H1 (cell line): Measurements from ENCODE around the gene OSMR. TPM values are rescaled to one million over a fixed set of nuclear protein-coding genes. Genes with fewer than 3 reads are reported as not detected.

Experiments used
- CTCF ChIA-PET: fragments of 300-600 bp; sonication (Branson Sonifier 250); formaldehyde crosslinking; loops from one replicate; lab custom pipeline; 2021; ENCODE audit not compliant: partially characterized antibody; lab: Charles Lee
- POLR2A ChIA-PET: fragments of 300-600 bp; sonication (Branson Sonifier 250); formaldehyde crosslinking; loops from one replicate; lab custom pipeline; 2021; ENCODE audit warnings: inconsistent platforms; ENCODE audit not compliant: partially characterized antibody; lab: Charles Lee
- DNase-seq, 2 experiments: peaks; one replicate each; pipeline versions ENCODE4 v3.0.0 to v3.0.0-alpha.2; 2010 to 2022; ENCODE audit warnings: low spot score in 2 of 2, low read depth in 1 of 2, mixed read lengths in 1 of 2
- FAIRE-seq: peaks from 2 replicates; lab custom pipeline; 2011; peaks lifted over from hg19 to GRCh38; lab: Jason Lieb, UNC
- H2AFZ ChIP-seq: 2 replicates; pipeline ENCODE4 v1.8.1; 2012; ENCODE audit warnings: low read length, inconsistent platforms
- H2AK5ac ChIP-seq: 2 replicates; pipeline ENCODE4 v1.6.1; 2013; ENCODE audit warnings: low read depth, low read length
- H2BK120ac ChIP-seq: replicated peaks from 2 replicates; pipeline ENCODE3; 2013; ENCODE audit warnings: low read depth, low read length, inconsistent platforms
- H2BK12ac ChIP-seq: 2 replicates; pipeline ENCODE4 v1.6.1; 2013; ENCODE audit warnings: low read depth, low read length
- H2BK15ac ChIP-seq: 2 replicates; pipeline ENCODE4 v1.6.1; 2013; ENCODE audit warnings: low read length
- H2BK20ac ChIP-seq: 2 replicates; pipeline ENCODE4 v1.6.1; 2013; ENCODE audit warnings: low read length
- H2BK5ac ChIP-seq: 2 replicates; pipeline ENCODE4 v1.6.1; 2013; ENCODE audit warnings: low read depth, low read length
- H3K14ac ChIP-seq: 2 replicates; pipeline ENCODE4 v1.6.1; 2013; ENCODE audit warnings: inconsistent platforms; ENCODE audit not compliant: insufficient read length
- H3K18ac ChIP-seq: 2 replicates; pipeline ENCODE4 v1.6.1; 2013; ENCODE audit warnings: low read length; ENCODE audit errors: extremely low read depth
- H3K23ac ChIP-seq: 2 replicates; pipeline ENCODE4 v1.6.1; 2013; ENCODE audit warnings: inconsistent platforms; ENCODE audit not compliant: insufficient read length
- H3K23me2 ChIP-seq: 2 replicates; pipeline ENCODE4 v1.6.1; 2013; ENCODE audit warnings: low read depth, low read length
- H3K27ac ChIP-seq: 2 replicates; pipeline ENCODE4 v1.6.1; 2011; ENCODE audit warnings: low read depth, low read length, inconsistent platforms
- H3K27me3 ChIP-seq, 4 experiments: replicated peaks in 1 of 4; 1 replicate in 1 of 4; 2 replicates in 3 of 4; pipeline versions ENCODE4 v1.6.1 to v1.8.1; 2011 to 2013; ENCODE audit warnings: low read length in 3 of 4, mild to moderate bottlenecking in 3 of 4, inconsistent platforms in 2 of 4, mixed read lengths in 2 of 4, moderate library complexity in 1 of 4; ENCODE audit not compliant: control insufficient read depth in 3 of 4, insufficient read depth in 3 of 4; ENCODE audit errors: extremely low read depth in 1 of 4
- H3K36me3 ChIP-seq, 4 experiments: 2 replicates each; pipeline versions ENCODE4 v1.6.1 to v1.8.1; 2011 to 2013; ENCODE audit warnings: mild to moderate bottlenecking in 4 of 4, low read length in 3 of 4, moderate library complexity in 2 of 4, control low read depth in 1 of 4, inconsistent platforms in 1 of 4; ENCODE audit not compliant: insufficient read depth in 4 of 4, control insufficient read depth in 2 of 4
- H3K4ac ChIP-seq: replicated peaks from 2 replicates; pipeline ENCODE3; 2013; ENCODE audit warnings: low read length, low read depth, mixed read lengths, inconsistent platforms; ENCODE audit not compliant: insufficient read length
- H3K4me1 ChIP-seq, 4 experiments: replicated peaks in 1 of 4; 1 replicate in 1 of 4; 2 replicates in 3 of 4; pipeline versions ENCODE4 v1.6.1 to v1.8.1; 2011 to 2013; ENCODE audit warnings: low read length in 3 of 4, inconsistent platforms in 2 of 4, mixed read lengths in 1 of 4; ENCODE audit not compliant: insufficient read depth in 4 of 4, control insufficient read depth in 3 of 4
- H3K4me2 ChIP-seq, 2 experiments: 2 replicates each; pipeline versions ENCODE4 v1.6.1 to v1.8.1; 2011 to 2013; ENCODE audit warnings: low read depth in 2 of 2, low read length in 2 of 2, control low read depth in 1 of 2, inconsistent platforms in 1 of 2, mild to moderate bottlenecking in 1 of 2; ENCODE audit not compliant: insufficient read depth in 1 of 2
- H3K4me3 ChIP-seq, 4 experiments: fragments of 200-600, 300-600 bp in 1 of 4; sonication (generic), shearing (Covaris generic), sonication (Bioruptor Twin) in 1 of 4; 2 replicates each; pipeline versions ENCODE4 v1.5.1 to v1.8.1; 2011 to 2016; ENCODE audit warnings: low read length in 4 of 4, low read depth in 3 of 4, control low read depth in 2 of 4, inconsistent platforms in 2 of 4, mild to moderate bottlenecking in 2 of 4, mixed read lengths in 1 of 4, moderate library complexity in 1 of 4; ENCODE audit not compliant: insufficient read depth in 2 of 4; ENCODE audit errors: extremely low read depth in 1 of 4
- H3K56ac ChIP-seq: replicated peaks from 2 replicates; pipeline ENCODE3; 2013; ENCODE audit warnings: low read depth, mild to moderate bottlenecking, mixed read lengths, low read length, inconsistent platforms; ENCODE audit not compliant: insufficient read length
- H3K79me1 ChIP-seq: 2 replicates; pipeline ENCODE4 v1.6.1; 2013; ENCODE audit warnings: low read depth, low read length, control low read depth
- H3K79me2 ChIP-seq, 2 experiments: 2 replicates each; pipeline versions ENCODE4 v1.6.1 to v1.8.1; 2012 to 2013; ENCODE audit warnings: low read length in 2 of 2, mild to moderate bottlenecking in 2 of 2, inconsistent platforms in 1 of 2; ENCODE audit not compliant: insufficient read depth in 2 of 2, control insufficient read depth in 1 of 2
- H3K9ac ChIP-seq, 4 experiments: replicated peaks in 1 of 4; 1 replicate in 1 of 4; 2 replicates in 3 of 4; pipeline versions ENCODE4 v1.6.1 to v1.8.1; 2011 to 2013; ENCODE audit warnings: low read depth in 3 of 4, low read length in 3 of 4, control low read depth in 2 of 4, mild to moderate bottlenecking in 2 of 4, moderate library complexity in 2 of 4, inconsistent platforms in 1 of 4; ENCODE audit errors: extremely low read depth in 1 of 4
- H3K9me3 ChIP-seq, 2 experiments: 2 replicates each; pipeline versions ENCODE4 v1.6.1 to v1.8.1; 2012 to 2013; ENCODE audit warnings: mild to moderate bottlenecking in 2 of 2, moderate library complexity in 2 of 2, control low read depth in 1 of 2, inconsistent platforms in 1 of 2, low read depth in 1 of 2, low read length in 1 of 2, mixed read lengths in 1 of 2; ENCODE audit not compliant: insufficient read depth in 2 of 2
- H4K20me1 ChIP-seq, 2 experiments: replicated peaks in 1 of 2; 2 replicates each; pipeline versions ENCODE3 to v1.8.1; 2011 to 2013; ENCODE audit warnings: inconsistent platforms in 2 of 2, low read length in 2 of 2, mild to moderate bottlenecking in 1 of 2; ENCODE audit not compliant: insufficient read depth in 2 of 2, control insufficient read depth in 1 of 2
- H4K5ac ChIP-seq: 2 replicates; pipeline ENCODE4 v1.6.1; 2013; ENCODE audit warnings: low read length, low read depth, mixed read lengths, inconsistent platforms; ENCODE audit not compliant: insufficient read length
- H4K8ac ChIP-seq: 2 replicates; pipeline ENCODE4 v1.8.0; 2013; ENCODE audit warnings: mild to moderate bottlenecking, moderate library complexity, low read length, inconsistent platforms; ENCODE audit not compliant: insufficient read depth; ENCODE audit errors: extremely low read depth
- H4K91ac ChIP-seq: replicated peaks from 2 replicates; pipeline ENCODE3; 2013; ENCODE audit warnings: low read length, mixed read lengths, inconsistent platforms; ENCODE audit not compliant: insufficient read length
- WGBS, 2 experiments: shearing (Covaris generic) in 1 of 2; methylation state at CpG; one replicate each; pipeline versions ENCODE4 v1.1.6 to v1.1.7; 2013 to 2015; ENCODE audit warnings: low lambda C conversion rate in 2 of 2, mixed read lengths in 2 of 2, inconsistent platforms in 1 of 2, low coverage in 1 of 2, missing lambda C conversion rate in 1 of 2; ENCODE audit not compliant: insufficient replicate concordance in 2 of 2, insufficient coverage in 1 of 2, insufficient read length in 1 of 2; ENCODE audit errors: extremely low coverage in 1 of 2, missing lambda C conversion rate in 1 of 2; 5-methylcytosine and 5-hydroxymethylcytosine counted together
- polyA plus RNA-seq, 7 experiments: library from polyadenylated mRNA; depleted of rRNA in 3 of 7; stranded (reverse) in 5 of 7; unstranded in 2 of 7; fragments of >200 nt in 5 of 7; fragments of 200-250 nt in 2 of 7; gene quantifications; 1 replicate in 5 of 7; 2 replicates in 1 of 7; 4 replicates in 1 of 7; pipeline versions ENCODE4 v1.2.1 to v1.2.3, GENCODE V29; 2011 to 2013; ENCODE audit warnings: missing spikeins in 2 of 7, mixed read lengths in 2 of 7
- total RNA-seq: library from RNA; stranded (reverse); fragmentation: NEBNext Ultra II Directional; extraction: Animal tissue kit (Norgen Biotek cat#: 25700); gene quantifications from 2 replicates; pipeline ENCODE4 v1.2.1, GENCODE V29; 2021

OSMR gene
- total and polyA plus RNA-seq, 2 of the 8 experiments (the other 6 are each of a cell fraction or from before 2014, with no cell fraction given), result 2.3 to 2.6 TPM

DNA sequence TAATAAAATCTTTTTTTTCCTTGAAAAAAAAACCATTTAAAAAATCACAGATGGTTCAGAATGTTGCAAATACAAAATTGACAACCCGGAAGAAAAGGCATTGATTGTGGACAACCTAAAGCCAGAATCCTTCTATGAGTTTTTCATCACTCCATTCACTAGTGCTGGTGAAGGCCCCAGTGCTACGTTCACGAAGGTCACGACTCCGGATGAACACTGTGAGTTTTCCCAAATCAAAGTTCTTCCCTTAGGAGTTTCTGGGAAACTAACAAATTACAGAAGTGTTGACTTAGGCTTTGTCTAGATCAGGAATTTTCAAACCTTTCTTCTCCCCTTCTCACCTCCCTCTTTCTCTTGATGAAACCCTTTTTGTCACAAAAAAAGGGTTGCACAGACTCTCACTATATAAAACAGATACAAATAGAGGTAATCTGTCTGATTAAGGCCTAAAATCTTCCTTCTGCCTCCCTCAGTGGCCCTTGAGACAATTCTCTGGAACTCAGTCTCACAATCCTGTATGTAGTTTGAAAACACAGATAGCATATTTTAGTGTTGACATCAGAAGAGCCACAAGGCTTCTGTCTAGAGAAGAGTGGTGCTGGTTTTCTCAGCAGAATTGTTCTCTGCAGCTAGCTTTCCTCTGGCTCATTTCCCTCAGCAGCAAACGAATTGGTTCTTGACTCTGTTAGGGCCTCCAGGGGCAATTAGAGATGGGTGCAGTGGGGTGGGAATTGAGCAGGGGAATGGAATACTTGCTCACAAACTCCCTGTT is 79.5 kb downstream of the OSMR start:
- Histone ChIP-seq H3K14ac (no peak overlapping the region), H3K4me1 (peaks cover 0 to 4% (median 2%) of the 10 kb centered on the region in 4 experiments; a peak in 2 of 7 replicates), H2BK15ac (no peak overlapping the region), H3K18ac (no peak overlapping the region), H3K4me3 (no peak overlapping the region), H3K23ac (no peak overlapping the region), H3K56ac (no peak overlapping the region), H4K91ac (no peak overlapping the region), H4K8ac (no peak overlapping the region), H3K79me2 (no peaks in the 10 kb centered on the region), H3K4me2 (no peak overlapping the region), H2BK5ac (no peak overlapping the region), H3K79me1 (no peaks in the 10 kb centered on the region), H3K9ac (no peak overlapping the region), H3K27me3 (no peaks in the 10 kb centered on the region), H3K23me2 (no peaks in the 10 kb centered on the region), H3K9me3 (peaks cover 0 to 3% of the 10 kb centered on the region in 2 experiments; a peak in 1 of 4 replicates), H3K4ac (no peak overlapping the region), H2BK12ac (no peak overlapping the region), H4K20me1 (no peaks in the 10 kb centered on the region), H2AFZ (no peak overlapping the region), H4K5ac (no peak overlapping the region), H3K27ac (no peak overlapping the region), H2BK120ac (no peak overlapping the region), H2AK5ac (no peak overlapping the region), H2BK20ac (no peak overlapping the region), H3K36me3 (no peaks in the 10 kb centered on the region)
- 97% methylated on average over 6 of the region's 6 CpGs; no CpG with 5 or more reads in 1 of the 2 experiments for WGBS, 2 experiments
- POLR2A ChIA-PET, result interaction anchor here (0.6 kb wide), 1 partner anchor 26 kb away, joined by 4 read pairs; no protein-coding TSS in a partner anchor
- DNase-seq, result no peak
- CTCF ChIA-PET, result interaction anchor here (1.2 kb wide), 1 partner anchor 79 kb away, joined by 4 read pairs; the partner anchor contains the start of gene OSMR
- no peak for FAIRE-seq
